Measurements from ENCODE around the gene TMEM232.

- TF ChIP-seq, protein P1, sequence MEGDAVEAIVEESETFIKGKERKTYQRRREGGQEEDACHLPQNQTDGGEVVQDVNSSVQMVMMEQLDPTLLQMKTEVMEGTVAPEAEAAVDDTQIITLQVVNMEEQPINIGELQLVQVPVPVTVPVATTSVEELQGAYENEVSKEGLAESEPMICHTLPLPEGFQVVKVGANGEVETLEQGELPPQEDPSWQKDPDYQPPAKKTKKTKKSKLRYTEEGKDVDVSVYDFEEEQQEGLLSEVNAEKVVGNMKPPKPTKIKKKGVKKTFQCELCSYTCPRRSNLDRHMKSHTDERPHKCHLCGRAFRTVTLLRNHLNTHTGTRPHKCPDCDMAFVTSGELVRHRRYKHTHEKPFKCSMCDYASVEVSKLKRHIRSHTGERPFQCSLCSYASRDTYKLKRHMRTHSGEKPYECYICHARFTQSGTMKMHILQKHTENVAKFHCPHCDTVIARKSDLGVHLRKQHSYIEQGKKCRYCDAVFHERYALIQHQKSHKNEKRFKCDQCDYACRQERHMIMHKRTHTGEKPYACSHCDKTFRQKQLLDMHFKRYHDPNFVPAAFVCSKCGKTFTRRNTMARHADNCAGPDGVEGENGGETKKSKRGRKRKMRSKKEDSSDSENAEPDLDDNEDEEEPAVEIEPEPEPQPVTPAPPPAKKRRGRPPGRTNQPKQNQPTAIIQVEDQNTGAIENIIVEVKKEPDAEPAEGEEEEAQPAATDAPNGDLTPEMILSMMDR (conservative IDR thresholded peaks at IDR 0.05): no peak
- TF ChIP-seq ZFX (IDR thresholded peaks at IDR 0.05): no peak
Observed at GRCh38 chr5:110644357-110644756, 82.1 kb downstream of the TMEM232 start.
